ENCODE measurements around the gene KIDINS220.
"Not testable (repeated sequence)": the region's sequence is repeated elsewhere in the genome, so short reads cannot be mapped to it uniquely, and the experiment has no call there.

Gene KIDINS220

DNA sequence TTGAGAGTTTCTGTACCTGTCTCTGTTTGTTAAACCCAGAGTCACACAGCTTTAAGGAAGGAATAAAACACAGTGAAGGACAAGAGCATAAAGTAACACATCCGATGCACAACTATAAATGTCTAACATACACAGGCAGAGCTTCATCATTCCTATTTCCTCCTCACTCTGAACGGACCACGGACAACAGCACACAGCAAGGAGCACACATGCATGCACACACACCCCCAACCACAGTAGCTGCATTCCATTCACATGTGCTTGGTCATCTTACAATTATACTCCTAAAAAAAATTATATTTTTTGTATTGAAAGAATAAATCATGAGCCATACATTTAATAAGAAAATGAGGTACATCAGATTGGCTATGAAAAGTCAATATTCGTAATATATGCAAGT, 97.3 kb downstream of the KIDINS220 start:
- H3K27ac ChIP-seq (ENCODE audit: low read length): no peak overlapping the region
- no peaks in the 10 kb centered on the region for H3K4me1 ChIP-seq (ENCODE audit: control insufficient read depth in 1 of 2, insufficient read depth in 2 of 2, low read length in 2 of 2)
- H3K9me3 ChIP-seq (ENCODE audit: control insufficient read depth in 1 of 2, low read length in 2 of 2): no peaks in the 10 kb centered on the region
- no peaks in the 10 kb centered on the region for H3K27me3 ChIP-seq (ENCODE audit: low read depth, low read length)
- peaks cover 14 to 26% of the 10 kb centered on the region in 2 donors for H3K36me3 ChIP-seq (ENCODE audit: control insufficient read depth in 1 of 2, insufficient read depth in 2 of 2, low read length in 2 of 2)
- H3K4me3 ChIP-seq (ENCODE audit: low read depth in 1 of 2, low read length in 2 of 2): no peak overlapping the region

DNA sequence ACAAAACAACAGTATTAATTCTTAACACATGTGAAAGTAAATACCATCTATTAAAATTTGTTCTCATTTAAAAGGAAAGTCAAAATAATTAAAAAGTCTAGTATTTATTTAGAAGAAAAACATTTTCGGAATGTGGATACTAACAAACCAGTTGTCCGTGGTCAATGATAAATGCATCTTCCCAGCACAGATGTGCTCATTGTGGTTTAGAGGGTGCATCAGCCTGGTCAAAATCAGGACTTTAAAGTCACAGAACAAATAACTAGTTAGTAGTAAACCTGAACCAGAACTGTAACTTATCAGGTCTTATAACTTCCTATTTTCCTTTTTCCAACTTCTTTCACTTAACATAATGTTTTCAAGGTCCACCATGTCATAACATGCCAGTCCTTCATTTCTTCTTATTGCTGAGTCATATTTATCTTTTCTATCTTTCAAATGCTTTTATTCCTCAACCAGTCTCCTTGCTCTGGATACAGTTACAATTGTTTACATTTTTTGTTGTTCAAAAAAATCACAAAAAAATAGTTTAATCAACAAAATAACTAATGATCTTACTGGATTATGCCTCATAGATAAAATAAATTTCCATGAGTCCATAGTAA, 99.7 kb downstream of the KIDINS220 start:
- H3K27ac ChIP-seq (ENCODE audit: low read length): no peak overlapping the region
- peaks cover 21 to 23% of the 10 kb centered on the region in 2 donors for H3K36me3 ChIP-seq (ENCODE audit: control insufficient read depth in 1 of 2, insufficient read depth in 2 of 2, low read length in 2 of 2)
- H3K4me3 ChIP-seq (ENCODE audit: low read depth in 1 of 2, low read length in 2 of 2): no peak overlapping the region
- no peaks in the 10 kb centered on the region for H3K4me1 ChIP-seq (ENCODE audit: control insufficient read depth in 1 of 2, insufficient read depth in 2 of 2, low read length in 2 of 2)
- H3K27me3 ChIP-seq (ENCODE audit: low read depth, low read length): no peaks in the 10 kb centered on the region
- H3K9me3 ChIP-seq (ENCODE audit: control insufficient read depth in 1 of 2, low read length in 2 of 2): no peaks in the 10 kb centered on the region

DNA sequence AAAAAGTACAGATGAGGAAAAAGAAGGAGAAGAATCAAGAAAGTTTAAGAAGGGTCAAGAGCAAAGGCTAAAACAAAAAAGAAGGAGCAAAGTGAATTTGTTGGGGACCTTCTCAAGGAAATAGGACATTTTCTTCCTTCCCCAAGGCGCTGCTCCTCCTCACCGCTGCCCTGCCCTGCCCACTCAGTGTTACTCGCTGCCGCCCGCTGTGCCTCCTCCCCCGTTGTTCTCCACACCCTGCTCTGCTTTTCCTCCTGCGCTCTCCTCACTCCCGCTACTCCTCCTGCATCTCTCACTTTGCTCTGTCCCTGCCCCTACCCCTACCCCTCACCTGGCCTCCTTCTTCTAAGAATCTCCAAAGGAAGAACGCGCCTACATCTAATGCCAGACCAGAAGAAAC, 104.8 kb downstream of the KIDINS220 start:
- no peaks in the 10 kb centered on the region for H3K27me3 ChIP-seq (ENCODE audit: low read depth, low read length)
- H3K9me3 ChIP-seq (ENCODE audit: control insufficient read depth in 1 of 2, low read length in 2 of 2): no peaks in the 10 kb centered on the region
- H3K36me3 ChIP-seq (ENCODE audit: control insufficient read depth in 1 of 2, insufficient read depth in 2 of 2, low read length in 2 of 2): peaks cover 49 to 61% of the 10 kb centered on the region in 2 donors
- H3K4me3 ChIP-seq (ENCODE audit: low read depth in 1 of 2, low read length in 2 of 2): no peak overlapping the region
- no peaks in the 10 kb centered on the region for H3K4me1 ChIP-seq (ENCODE audit: control insufficient read depth in 1 of 2, insufficient read depth in 2 of 2, low read length in 2 of 2)
- no peak overlapping the region for H3K27ac ChIP-seq (ENCODE audit: low read length)

DNA sequence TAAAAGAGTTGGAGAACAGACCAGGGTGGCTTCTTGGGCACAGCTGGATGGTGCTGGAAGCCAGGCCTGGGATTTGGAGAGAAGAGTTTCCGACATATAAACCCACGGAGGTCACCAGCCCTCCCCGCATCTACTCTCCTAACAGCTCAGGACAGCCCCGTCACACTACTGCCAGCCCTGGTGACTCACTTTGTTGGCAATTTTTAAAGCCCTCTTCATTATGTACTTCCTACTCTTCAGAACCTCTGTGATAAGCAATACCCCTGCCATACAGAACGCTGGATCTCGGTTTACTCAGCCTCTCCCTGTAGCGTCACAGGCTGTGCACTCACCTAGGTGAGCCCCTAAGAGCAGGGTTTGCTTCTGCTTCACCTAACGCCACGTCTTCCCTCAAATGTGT, 107.5 kb downstream of the KIDINS220 start:
- peaks cover 48 to 66% of the 10 kb centered on the region in 2 donors for H3K36me3 ChIP-seq (ENCODE audit: control insufficient read depth in 1 of 2, insufficient read depth in 2 of 2, low read length in 2 of 2)
- H3K9me3 ChIP-seq (ENCODE audit: control insufficient read depth in 1 of 2, low read length in 2 of 2): no peaks in the 10 kb centered on the region
- H3K4me1 ChIP-seq (ENCODE audit: control insufficient read depth in 1 of 2, insufficient read depth in 2 of 2, low read length in 2 of 2): no peaks in the 10 kb centered on the region
- no peak overlapping the region for H3K27ac ChIP-seq (ENCODE audit: low read length)
- no peak overlapping the region for H3K4me3 ChIP-seq (ENCODE audit: low read depth in 1 of 2, low read length in 2 of 2)
- no peaks in the 10 kb centered on the region for H3K27me3 ChIP-seq (ENCODE audit: low read depth, low read length)

DNA sequence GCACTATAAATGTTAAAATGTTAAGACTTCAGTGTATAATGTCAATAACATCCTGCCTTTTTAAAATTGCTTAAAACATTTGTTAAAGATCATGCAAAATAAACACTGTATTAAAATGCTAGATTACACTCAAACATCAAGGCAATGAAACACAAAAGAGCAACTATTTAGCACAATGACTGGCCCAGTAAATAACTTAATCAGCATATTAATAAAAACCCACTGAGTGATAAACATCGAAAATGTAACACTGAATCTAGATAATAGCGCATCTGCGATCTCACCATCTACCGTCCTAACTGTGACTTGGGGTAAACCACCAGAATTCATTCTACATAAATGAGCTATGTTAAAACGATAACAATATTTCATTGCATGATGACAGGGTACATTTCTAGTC, 108.3 kb downstream of the KIDINS220 start:
- H3K4me1 ChIP-seq (ENCODE audit: control insufficient read depth in 1 of 2, insufficient read depth in 2 of 2, low read length in 2 of 2); H3K9me3 ChIP-seq (ENCODE audit: control insufficient read depth in 1 of 2, low read length in 2 of 2); H3K27me3 ChIP-seq (ENCODE audit: low read depth, low read length); H3K4me3 ChIP-seq (ENCODE audit: low read depth in 1 of 2, low read length in 2 of 2); H3K27ac ChIP-seq (ENCODE audit: low read length): not testable (repeated sequence)
- H3K36me3 ChIP-seq (ENCODE audit: control insufficient read depth in 1 of 2, insufficient read depth in 2 of 2, low read length in 2 of 2): peaks cover 48 to 64% of the 10 kb centered on the region in 2 donors

DNA sequence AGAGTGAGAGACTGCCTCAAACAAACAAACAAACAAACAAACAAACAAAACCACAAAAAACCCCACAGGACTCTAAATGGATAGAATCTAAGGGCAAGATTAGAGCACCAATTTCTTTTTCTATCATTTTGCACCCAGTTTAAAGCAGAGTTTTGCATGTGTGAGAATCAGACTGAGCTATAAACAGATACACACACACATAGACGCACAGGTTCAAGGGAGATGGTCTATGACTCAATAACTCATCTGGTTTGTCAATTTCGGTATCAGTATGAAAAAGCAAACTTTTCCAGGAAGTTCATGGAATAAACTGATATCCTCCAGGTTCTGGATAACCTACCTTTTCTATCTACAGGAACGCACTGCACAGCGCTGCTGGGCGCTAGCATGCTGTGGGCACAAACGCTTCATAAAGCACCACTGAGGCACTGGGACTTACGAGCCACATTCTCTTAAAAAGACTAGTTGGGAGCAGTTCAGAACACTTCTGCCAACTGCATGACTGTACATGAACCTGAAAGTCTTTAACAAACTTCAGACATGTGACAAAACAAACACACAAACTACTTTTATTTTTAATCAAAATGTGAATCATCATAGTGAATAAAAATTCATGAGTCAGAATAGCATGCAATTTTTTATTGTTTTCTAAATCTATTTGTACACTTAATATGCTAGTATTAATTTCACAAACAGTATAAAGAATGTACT, 109.0 kb downstream of the KIDINS220 start:
- H3K9me3 ChIP-seq (ENCODE audit: control insufficient read depth in 1 of 2, low read length in 2 of 2): no peaks in the 10 kb centered on the region
- peaks cover 43 to 58% of the 10 kb centered on the region in 2 donors for H3K36me3 ChIP-seq (ENCODE audit: control insufficient read depth in 1 of 2, insufficient read depth in 2 of 2, low read length in 2 of 2)
- H3K4me1 ChIP-seq (ENCODE audit: control insufficient read depth in 1 of 2, insufficient read depth in 2 of 2, low read length in 2 of 2): no peaks in the 10 kb centered on the region
- no peak overlapping the region for H3K4me3 ChIP-seq (ENCODE audit: low read depth in 1 of 2, low read length in 2 of 2)
- H3K27ac ChIP-seq (ENCODE audit: low read length): no peak overlapping the region
- no peaks in the 10 kb centered on the region for H3K27me3 ChIP-seq (ENCODE audit: low read depth, low read length)

DNA sequence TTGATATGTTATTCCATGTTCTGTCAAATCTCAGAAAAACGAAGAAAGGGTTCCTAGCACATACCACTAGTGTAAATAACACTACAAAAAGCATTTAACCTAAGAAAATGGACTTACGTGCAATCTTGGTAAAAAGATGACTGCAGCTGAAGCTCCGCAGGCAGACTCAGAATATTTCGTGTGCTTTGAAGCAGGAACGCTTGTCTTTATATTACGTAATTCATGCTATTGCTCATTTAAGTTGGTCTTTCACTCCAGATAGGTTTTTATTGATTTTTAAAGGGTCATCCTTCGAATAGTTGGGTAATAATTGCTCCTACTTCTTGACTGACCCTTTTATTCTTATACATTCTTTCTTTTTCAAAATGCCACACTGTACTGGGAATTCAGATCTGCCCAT, 111.6 kb downstream of the KIDINS220 start:
- H3K27me3 ChIP-seq (ENCODE audit: low read depth, low read length): no peaks in the 10 kb centered on the region
- H3K36me3 ChIP-seq (ENCODE audit: control insufficient read depth in 1 of 2, insufficient read depth in 2 of 2, low read length in 2 of 2): peaks cover 21 to 35% of the 10 kb centered on the region in 2 donors
- no peaks in the 10 kb centered on the region for H3K4me1 ChIP-seq (ENCODE audit: control insufficient read depth in 1 of 2, insufficient read depth in 2 of 2, low read length in 2 of 2)
- H3K9me3 ChIP-seq (ENCODE audit: control insufficient read depth in 1 of 2, low read length in 2 of 2): no peaks in the 10 kb centered on the region
- no peak overlapping the region for H3K4me3 ChIP-seq (ENCODE audit: low read depth in 1 of 2, low read length in 2 of 2)
- H3K27ac ChIP-seq (ENCODE audit: low read length): no peak overlapping the region

DNA sequence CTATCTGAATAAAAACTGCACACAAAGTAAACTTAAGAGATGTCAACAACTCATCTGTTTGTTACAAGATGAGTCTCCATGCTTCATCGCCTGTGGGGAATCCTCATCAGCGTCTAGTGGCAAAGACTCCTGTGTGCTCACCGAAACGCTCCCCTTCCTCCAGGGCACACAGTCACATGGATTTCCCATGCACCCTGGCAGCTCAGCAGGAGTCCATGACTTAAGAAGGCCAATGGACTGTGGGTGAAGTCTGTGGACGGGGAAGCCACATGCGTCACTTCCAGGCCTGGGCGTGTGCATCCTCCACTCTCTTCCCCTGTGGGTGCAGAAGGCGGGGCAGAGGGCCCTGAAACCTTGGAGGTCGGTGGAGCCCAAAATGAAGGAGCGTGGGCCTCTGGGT, 114.4 kb downstream of the KIDINS220 start:
- H3K27me3 ChIP-seq (ENCODE audit: low read depth, low read length): no peaks in the 10 kb centered on the region
- no peak overlapping the region for H3K4me3 ChIP-seq (ENCODE audit: low read depth in 1 of 2, low read length in 2 of 2)
- no peaks in the 10 kb centered on the region for H3K9me3 ChIP-seq (ENCODE audit: control insufficient read depth in 1 of 2, low read length in 2 of 2)
- peaks cover 4 to 16% of the 10 kb centered on the region in 2 donors for H3K36me3 ChIP-seq (ENCODE audit: control insufficient read depth in 1 of 2, insufficient read depth in 2 of 2, low read length in 2 of 2)
- H3K27ac ChIP-seq (ENCODE audit: low read length): no peak overlapping the region
- no peaks in the 10 kb centered on the region for H3K4me1 ChIP-seq (ENCODE audit: control insufficient read depth in 1 of 2, insufficient read depth in 2 of 2, low read length in 2 of 2)

DNA sequence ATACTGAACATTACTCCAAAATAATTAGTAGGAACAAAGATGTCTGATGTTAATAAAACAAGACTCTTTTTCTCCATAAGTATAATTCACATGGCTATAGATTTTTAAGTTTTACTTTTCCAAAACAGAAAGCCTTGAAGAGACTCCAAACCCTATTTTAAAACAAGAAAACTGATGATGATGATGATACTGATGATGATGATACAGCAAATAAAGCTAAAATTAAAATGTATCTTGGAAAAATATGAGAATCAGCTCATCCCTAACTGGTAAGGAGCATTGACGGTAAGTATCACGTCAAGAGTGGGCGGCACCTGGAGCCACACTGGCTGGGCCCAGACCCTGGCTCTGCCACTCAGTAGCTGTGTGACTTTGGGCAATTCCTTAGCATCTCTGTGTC, 116.0 kb downstream of the KIDINS220 start:
- Histone ChIP-seq H3K4me3 (ENCODE audit: low read depth in 1 of 2, low read length in 2 of 2) (no peak overlapping the region), H3K27me3 (ENCODE audit: low read depth, low read length) (no peaks in the 10 kb centered on the region), H3K36me3 (ENCODE audit: control insufficient read depth in 1 of 2, insufficient read depth in 2 of 2, low read length in 2 of 2) (peaks cover 1 to 4% of the 10 kb centered on the region in 2 donors), H3K27ac (ENCODE audit: low read length) (no peak overlapping the region), H3K9me3 (ENCODE audit: control insufficient read depth in 1 of 2, low read length in 2 of 2) (no peaks in the 10 kb centered on the region), H3K4me1 (ENCODE audit: control insufficient read depth in 1 of 2, insufficient read depth in 2 of 2, low read length in 2 of 2) (no peaks in the 10 kb centered on the region)

DNA sequence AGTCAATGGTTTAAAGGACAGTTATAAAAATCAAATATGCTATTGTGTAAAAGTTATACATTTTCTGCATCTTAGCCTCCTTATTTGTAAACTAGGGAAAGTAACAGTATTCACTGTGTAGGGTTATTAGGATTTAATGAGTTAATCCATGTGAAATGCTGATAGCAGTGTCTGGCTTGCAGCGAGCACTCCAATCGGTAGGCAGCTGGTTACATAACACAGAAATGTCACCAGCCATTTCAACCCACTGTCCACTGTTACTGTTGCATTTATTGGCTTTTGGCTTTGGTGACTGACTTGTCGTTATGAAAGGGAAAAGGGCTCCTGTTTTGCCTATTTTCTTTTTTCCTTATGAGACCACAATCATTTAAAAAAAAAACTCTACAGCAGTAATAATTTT, 116.7 kb downstream of the KIDINS220 start:
- Histone ChIP-seq H3K27ac (ENCODE audit: low read length) (no peak overlapping the region), H3K4me1 (ENCODE audit: control insufficient read depth in 1 of 2, insufficient read depth in 2 of 2, low read length in 2 of 2) (no peaks in the 10 kb centered on the region), H3K4me3 (ENCODE audit: low read depth in 1 of 2, low read length in 2 of 2) (no peak overlapping the region), H3K36me3 (ENCODE audit: control insufficient read depth in 1 of 2, insufficient read depth in 2 of 2, low read length in 2 of 2) (no peaks in the 10 kb centered on the region), H3K27me3 (ENCODE audit: low read depth, low read length) (no peaks in the 10 kb centered on the region), H3K9me3 (ENCODE audit: control insufficient read depth in 1 of 2, low read length in 2 of 2) (no peaks in the 10 kb centered on the region)

DNA sequence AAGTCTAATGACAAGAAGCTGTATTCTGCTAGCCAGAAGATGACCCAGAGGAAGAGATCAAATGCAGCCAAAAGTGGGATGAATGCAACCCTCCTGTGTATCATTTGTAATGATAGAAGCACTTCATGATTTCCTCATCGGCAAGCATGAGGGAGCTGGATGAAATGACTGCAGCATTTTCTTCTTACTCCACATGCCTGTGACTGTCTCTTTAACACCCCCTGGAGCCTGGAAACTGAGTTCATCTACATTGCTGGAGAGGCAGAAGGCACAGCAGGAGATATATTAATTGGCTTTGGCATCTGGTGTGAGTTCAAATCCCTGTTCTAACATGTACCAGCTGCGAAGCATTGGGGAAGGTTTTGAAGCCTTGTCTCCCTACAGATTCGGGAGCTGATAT, 117.9 kb downstream of the KIDINS220 start:
- Histone ChIP-seq H3K27ac (ENCODE audit: low read length) (no peak overlapping the region), H3K36me3 (ENCODE audit: control insufficient read depth in 1 of 2, insufficient read depth in 2 of 2, low read length in 2 of 2) (no peaks in the 10 kb centered on the region), H3K27me3 (ENCODE audit: low read depth, low read length) (no peaks in the 10 kb centered on the region), H3K9me3 (ENCODE audit: control insufficient read depth in 1 of 2, low read length in 2 of 2) (no peaks in the 10 kb centered on the region), H3K4me1 (ENCODE audit: control insufficient read depth in 1 of 2, insufficient read depth in 2 of 2, low read length in 2 of 2) (no peaks in the 10 kb centered on the region), H3K4me3 (ENCODE audit: low read depth in 1 of 2, low read length in 2 of 2) (no peak overlapping the region)

DNA sequence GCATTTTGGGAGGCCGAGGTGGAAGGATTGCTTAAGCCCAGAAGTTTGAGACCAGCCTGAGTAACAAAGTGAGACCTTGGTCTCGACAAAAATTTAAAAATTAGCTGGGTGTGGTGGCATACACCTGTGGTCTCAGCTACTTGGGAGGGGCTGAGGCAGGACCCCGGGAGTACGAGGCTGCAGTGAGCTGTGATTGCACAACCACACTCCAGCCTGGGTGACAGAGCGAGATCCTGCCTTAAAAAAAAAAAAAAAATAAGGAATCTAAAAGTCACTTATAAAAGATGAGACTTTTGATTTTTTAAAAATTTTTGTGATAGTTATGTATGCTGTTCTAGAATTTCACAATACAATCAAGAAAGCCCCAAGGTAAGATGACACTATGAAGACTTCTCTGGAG, 122.4 kb downstream of the KIDINS220 start:
- Histone ChIP-seq H3K27me3 (ENCODE audit: low read depth, low read length) (no peaks in the 10 kb centered on the region), H3K27ac (ENCODE audit: low read length) (no peak overlapping the region), H3K9me3 (ENCODE audit: control insufficient read depth in 1 of 2, low read length in 2 of 2) (no peaks in the 10 kb centered on the region), H3K4me3 (ENCODE audit: low read depth in 1 of 2, low read length in 2 of 2) (no peak overlapping the region), H3K4me1 (ENCODE audit: control insufficient read depth in 1 of 2, insufficient read depth in 2 of 2, low read length in 2 of 2) (no peaks in the 10 kb centered on the region), H3K36me3 (ENCODE audit: control insufficient read depth in 1 of 2, insufficient read depth in 2 of 2, low read length in 2 of 2) (no peaks in the 10 kb centered on the region)

Measured in muscle layer of duodenum (tissue), 2 donors.